GM19397 (cell line): ENCODE data around the gene GRM4.

Source experiments
- ATAC-seq: cut with Tn5 transposase; IDR thresholded peaks from one replicate; pipeline ENCODE4 v1.9.1; 2021; ENCODE audit warnings: mild to moderate bottlenecking, moderate library complexity; ENCODE audit not compliant: unreplicated experiment

Gene GRM4

GRCh38 chr6:34143196-34143883 lies 2.5 kb downstream of the GRM4 start:
- ATAC-seq = no peak

GRCh38 chr6:34142061-34142998 lies 3.6 kb downstream of the GRM4 start:
- no peak for ATAC-seq

DNA sequence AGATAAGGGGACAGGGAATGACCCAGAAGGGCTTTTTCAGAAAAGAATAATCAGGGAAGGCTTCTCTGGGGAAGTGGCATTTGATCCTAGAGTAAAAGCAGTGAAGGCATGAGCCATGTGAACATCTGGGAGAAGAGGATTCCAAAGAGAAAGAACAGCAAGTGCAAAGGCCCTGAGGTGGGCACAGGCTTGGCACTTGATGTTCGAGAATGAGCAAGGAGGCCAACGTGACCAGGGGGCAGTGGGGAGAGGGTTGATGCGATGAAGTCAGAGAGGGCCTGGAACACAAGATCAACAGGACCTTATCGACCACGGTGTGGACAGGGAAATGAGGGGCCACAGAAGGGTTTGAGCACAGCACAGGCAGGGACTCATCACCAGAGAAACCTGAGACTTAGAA lies 5.8 kb downstream of the GRM4 start:
- ATAC-seq = no peak

DNA sequence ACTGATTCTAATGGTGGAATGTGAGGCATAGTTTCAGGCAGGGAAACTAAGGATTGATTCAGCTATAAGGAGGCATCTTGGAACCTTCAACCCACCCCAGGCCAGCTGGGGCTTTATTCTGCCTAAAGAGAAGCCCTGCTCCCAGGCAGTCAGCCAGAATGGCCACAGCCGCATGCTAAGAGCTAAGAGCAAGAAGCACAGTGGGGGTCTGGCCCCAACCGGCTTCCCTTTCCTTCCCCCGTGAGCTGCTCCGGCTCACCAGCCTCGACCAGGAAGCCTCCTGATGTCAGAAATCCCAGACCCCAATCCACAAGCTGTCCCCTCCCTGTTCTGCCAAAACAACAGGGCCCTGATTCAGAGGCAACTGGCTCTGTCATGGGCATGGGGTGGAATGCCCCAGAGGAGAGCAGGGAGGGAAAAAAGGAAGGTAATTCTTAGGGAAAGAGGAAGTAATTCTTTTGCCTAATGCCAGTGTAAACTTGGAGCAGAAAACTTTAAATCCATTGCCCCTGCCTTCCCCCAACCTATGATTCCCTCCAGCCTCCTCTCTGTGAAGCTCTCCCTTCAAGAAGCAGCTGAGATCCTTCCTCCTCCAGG lies 6.9 kb downstream of the GRM4 start:
- no peak for ATAC-seq

DNA sequence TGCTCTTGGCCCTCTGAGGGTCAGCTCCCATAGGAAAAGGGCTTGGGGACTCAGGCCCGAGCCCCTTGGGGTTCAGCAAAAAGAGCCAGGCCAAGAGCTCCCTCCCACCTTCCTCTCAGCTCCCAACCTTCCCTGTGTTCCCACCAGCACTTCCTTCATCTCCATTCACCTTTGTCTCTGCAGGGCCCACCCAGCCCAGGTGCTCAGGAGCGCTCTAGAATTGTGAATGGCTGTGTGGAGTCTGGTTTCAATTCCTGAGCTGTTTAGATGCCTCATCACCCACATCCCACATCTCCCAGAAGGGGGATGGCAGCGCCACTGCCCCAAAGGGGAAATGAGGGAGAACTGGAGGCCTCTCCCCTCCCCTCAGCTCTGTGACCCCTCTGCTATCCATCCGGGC lies 7.7 kb downstream of the GRM4 start:
- no peak for ATAC-seq

GRCh38 chr6:34135541-34135940 lies 10.3 kb downstream of the GRM4 start:
- ATAC-seq = no peak

- no peak for ATAC-seq
These were observed 13.3 kb downstream of the GRM4 start for GRCh38 chr6:34132486-34133185.

GRCh38 chr6:34131326-34132290 lies 14.3 kb downstream of the GRM4 start:
- no peak for ATAC-seq

- ATAC-seq = no peak
These were observed 15.0 kb downstream of the GRM4 start for GRCh38 chr6:34130862-34131261.

GRCh38 chr6:34129753-34130152 lies 16.1 kb downstream of the GRM4 start:
- ATAC-seq = no peak

- ATAC-seq = no peak
These were observed 17.8 kb downstream of the GRM4 start for GRCh38 chr6:34128045-34128444.

DNA sequence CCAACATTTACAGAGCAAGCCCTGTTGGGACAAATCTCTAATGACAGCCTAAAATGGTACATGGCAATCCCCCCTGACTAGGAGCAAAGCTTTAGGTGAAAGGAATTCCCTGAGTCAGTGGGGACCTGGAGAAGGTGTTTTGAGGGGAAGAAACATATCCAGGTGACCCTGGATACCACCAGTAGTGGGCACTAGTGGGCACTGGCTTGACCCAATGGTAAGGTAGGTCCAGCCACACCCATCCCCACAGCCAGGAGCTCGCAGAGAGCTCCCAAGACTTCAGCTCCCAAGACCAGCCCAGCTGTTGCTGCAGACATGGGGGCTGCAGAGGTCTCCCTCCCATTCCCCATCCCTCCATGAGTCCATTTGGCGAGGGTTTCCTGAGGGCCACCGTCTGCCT lies 19.5 kb downstream of the GRM4 start:
- ATAC-seq = no peak

DNA sequence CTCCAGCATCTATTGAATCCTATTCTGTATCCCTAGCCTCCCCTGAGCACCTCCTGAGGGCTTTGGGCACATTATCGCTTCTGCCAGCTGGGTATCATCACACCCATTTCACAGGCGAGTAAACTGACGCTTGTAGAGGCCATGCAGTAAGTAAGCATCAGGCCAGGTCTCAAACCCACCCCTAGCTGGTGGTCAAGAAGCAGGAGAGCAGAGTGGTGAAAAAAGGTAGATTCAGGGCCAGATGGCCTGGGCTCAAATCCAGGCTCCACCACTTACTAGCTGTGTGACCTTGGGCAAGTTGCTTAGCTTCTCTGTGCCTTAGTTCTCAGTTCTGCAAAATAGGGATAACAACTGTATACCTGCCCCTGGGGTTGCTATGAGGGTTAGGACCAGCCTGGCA lies 19.9 kb downstream of the GRM4 start:
- no peak for ATAC-seq

- no peak for ATAC-seq
These were observed 24.8 kb downstream of the GRM4 start for GRCh38 chr6:34120953-34121675.

DNA sequence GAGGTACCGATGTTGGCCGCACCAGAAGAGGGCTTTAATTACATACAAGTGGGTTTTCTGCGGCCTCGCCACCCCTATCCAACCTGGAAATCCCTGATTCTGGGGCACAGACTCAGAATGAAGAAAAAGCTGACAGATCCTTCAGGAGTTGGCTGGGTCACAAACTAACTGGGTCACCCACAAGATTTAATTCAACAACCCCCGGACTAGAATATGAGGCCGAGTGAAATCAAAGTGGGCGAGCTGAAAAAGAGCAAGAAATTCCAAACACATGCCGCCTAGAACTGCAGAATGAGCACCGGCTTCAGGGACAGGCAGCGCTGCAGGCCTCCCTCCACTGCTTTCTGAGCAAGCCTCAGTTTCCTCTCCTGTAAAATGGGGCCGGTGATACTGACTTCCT lies 30.0 kb downstream of the GRM4 start:
- ATAC-seq = no peak

GRCh38 chr6:34115403-34115795 lies 30.5 kb downstream of the GRM4 start:
- no peak for ATAC-seq

GRCh38 chr6:34114695-34115402 lies 31.0 kb downstream of the GRM4 start:
- no peak for ATAC-seq

DNA sequence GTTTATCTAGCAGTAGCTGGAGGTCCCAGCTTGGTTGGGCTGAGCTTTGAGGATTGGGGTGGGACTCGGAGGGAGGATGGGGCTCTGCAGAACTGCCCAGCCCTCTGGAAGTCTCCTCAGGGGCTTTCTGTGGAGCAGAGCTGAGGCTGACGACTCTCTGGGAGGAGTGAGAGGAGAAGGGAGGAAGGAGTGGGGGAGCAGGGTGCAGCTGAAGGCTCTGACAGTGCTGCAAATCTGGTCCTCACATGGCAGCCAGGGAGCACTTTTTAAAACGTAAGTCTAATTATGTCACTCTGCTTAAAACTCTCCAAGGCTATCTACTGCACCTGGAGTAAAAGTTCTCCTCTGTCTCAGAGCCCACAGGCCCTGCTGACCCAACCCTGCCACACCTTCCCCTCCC lies 32.4 kb downstream of the GRM4 start:
- no peak for ATAC-seq

- ATAC-seq = no peak
These were observed 33.8 kb downstream of the GRM4 start for GRCh38 chr6:34112126-34112525.
